Fibroblast of mammary gland (primary cell): ENCODE measurements around the gene B4GALT5.

ENCODE experiments used
- DNase-seq: peaks from one replicate; pipeline ENCODE4 v3.0.0-alpha.2; 2010; ENCODE audit warnings: low read depth
- H3K4me3 ChIP-seq: 2 replicates; pipeline ENCODE4 v1.5.1; 2011; ENCODE audit warnings: low read depth, mild to moderate bottlenecking, low read length, moderate library complexity; ENCODE audit not compliant: control insufficient read depth
- CTCF ChIP-seq: conservative IDR thresholded peaks from 2 replicates; pipeline ENCODE4 v1.5.1; 2011; ENCODE audit warnings: low read depth, low read length, inconsistent platforms; ENCODE audit not compliant: control insufficient read depth, insufficient read depth

B4GALT5 gene

DNA sequence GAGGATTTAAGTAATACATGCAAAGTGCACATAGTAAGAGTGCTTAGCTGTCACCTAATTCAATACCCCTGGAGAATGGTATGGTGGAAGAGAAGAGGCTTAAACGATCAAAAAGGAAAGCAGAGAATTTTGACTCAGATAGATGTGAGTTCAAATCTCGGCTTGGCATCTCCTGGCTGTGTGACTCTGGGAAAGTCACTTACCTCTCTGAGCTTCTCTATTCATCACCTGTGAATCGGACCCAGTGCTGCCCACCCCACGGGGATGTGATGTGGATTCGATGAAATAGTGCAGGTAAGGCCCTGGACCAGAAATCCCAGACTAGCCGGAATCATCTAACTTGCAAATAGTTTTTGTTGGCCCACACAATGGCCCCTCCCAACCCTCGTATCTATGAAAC lies 1.8 kb upstream of the B4GALT5 start:
- H3K4me3 ChIP-seq = no peak overlapping the region
- TF ChIP-seq CTCF = no peak
- DNase-seq = no peak

DNA sequence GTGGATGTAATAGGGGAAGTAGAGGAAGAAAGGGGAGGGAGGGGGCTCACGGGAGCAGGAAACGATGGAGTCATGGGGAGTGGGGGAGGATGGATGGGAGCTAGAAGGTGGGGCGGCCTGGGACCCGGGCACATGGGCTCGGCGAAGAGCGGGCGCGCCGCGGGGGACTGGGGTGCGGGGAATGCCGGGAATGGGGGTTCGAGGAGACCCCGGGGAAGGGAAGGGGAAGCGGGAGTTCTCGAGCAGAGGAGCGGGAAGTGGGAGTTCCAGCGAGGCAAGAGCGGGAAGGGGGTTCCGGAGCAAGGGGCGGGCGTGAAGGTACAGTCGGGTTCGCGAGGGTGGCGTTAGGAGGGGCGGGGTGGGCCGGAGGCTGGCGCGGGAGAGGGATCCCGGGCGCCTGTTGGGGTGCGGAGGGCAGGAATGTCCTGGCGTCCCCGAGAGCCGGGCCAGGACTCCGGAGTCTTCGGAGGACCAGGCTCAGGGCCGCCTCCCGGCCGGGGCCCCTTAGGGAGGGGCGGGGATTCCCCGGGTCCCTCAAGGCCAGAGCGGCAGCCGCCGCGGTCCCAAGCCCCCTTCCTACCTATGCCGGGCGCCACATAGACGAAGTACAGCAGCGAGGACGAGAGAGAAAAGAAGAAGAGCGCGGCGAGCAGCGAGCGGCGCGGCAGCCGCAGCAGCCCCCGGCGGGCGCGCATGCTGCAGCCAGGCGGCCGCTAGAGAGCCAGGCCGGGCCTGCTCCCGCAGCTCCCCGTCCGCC lies 504 bp downstream of the B4GALT5 start:
- H3K4me3 ChIP-seq = peak overlapping the region; percentile 83
- no peak for DNase-seq
- TF ChIP-seq CTCF = no peak

DNA sequence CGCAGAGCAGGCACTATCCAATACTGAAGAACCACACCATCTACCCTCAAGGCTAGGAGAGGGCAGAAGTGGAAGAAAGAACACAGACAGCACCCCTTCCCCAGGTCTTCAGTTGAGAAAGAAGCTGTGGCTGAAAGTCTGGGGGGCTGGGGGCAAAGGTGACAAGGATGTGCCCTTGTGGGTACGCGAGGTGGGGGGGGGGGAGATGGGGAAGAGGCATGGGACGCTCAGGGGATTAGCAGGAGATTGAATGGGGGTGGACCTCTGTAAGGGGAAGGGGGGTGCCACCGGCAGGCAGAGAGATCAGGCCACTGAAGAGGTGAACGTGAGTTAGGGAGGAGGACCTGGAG lies 1.1 kb downstream of the B4GALT5 start:
- TF ChIP-seq CTCF = no peak
- no peak for DNase-seq
- peak overlapping the region; percentile 83 for H3K4me3 ChIP-seq

GRCh38 chr20:49712118-49712517 lies 1.6 kb downstream of the B4GALT5 start:
- no peak for TF ChIP-seq CTCF
- DNase-seq = no peak
- peak overlapping the region; percentile 83 for H3K4me3 ChIP-seq

- DNase-seq = no peak
- H3K4me3 ChIP-seq = no peak overlapping the region
- TF ChIP-seq CTCF = no peak
These were observed 2.1 kb downstream of the B4GALT5 start for GRCh38 chr20:49711667-49711987.

- no peak for TF ChIP-seq CTCF
- no peak overlapping the region for H3K4me3 ChIP-seq
- no peak for DNase-seq
These were observed 2.6 kb downstream of the B4GALT5 start for GRCh38 chr20:49710971-49711666.
